Neural cell (in vitro differentiated cells): ENCODE data around the gene INS.

ENCODE experiments used
- EP300 ChIP-seq: fragments of 450-650 bp; conservative IDR thresholded peaks from 2 replicates; pipeline ENCODE4 v1.6.1; 2014; ENCODE audit warnings: antibody characterized with exemption, mild to moderate bottlenecking, moderate library complexity; ENCODE audit not compliant: poor library complexity, severe bottlenecking
- EZH2 ChIP-seq: fragments of 200-600, 300-800 bp; shearing (Covaris generic), sonication (generic); IDR thresholded peaks from 2 replicates; pipeline ENCODE4 v1.6.1; 2014; ENCODE audit warnings: antibody characterized with exemption, low read length, borderline replicate concordance, mild to moderate bottlenecking; ENCODE audit not compliant: insufficient read depth, poor library complexity, severe bottlenecking
- RAD21 ChIP-seq: fragments of 450-650 bp; conservative IDR thresholded peaks from 2 replicates; pipeline ENCODE4 v1.6.1; 2014; ENCODE audit warnings: antibody characterized with exemption, mild to moderate bottlenecking, moderate library complexity
- REST ChIP-seq: IDR thresholded peaks from 2 replicates; pipeline ENCODE4 v1.6.1; 2012; ENCODE audit warnings: borderline replicate concordance
- SMC3 ChIP-seq: fragments of 450-650 bp; conservative IDR thresholded peaks from 2 replicates; pipeline ENCODE4 v1.6.1; 2014; ENCODE audit warnings: antibody characterized with exemption, mild to moderate bottlenecking, moderate library complexity; ENCODE audit not compliant: poor library complexity
- TAF1 ChIP-seq: IDR thresholded peaks from 2 replicates; pipeline ENCODE4 v1.6.1; 2012; ENCODE audit warnings: low read depth
- TF ChIP-seq, protein P1 (sequence below): fragments of 450-650 bp; IDR thresholded peaks from 2 replicates; pipeline ENCODE4 v1.5.1; 2014; ENCODE audit warnings: antibody characterized with exemption, mild to moderate bottlenecking, moderate library complexity; ENCODE audit not compliant: poor library complexity, severe bottlenecking

DNA sequence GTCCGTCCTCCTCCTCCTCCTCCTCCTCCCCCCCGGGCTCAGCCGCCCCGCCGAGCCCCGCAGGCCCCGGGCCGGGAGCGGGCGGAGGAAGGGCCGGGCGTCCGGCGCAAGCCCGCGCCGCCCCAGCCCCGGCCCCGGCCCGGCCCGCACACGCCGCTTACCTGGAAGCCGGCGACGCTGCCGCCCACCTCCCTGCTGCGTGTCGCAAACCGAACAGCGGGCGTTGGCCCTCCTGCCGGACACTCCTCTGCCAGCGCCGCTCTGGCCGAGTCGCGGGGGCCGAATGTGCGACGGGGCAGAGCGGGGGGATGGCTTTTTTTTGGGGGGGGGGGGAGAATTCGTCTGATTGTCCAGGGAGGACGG lies 23.0 kb downstream of the INS start:
- TF ChIP-seq, protein P1, sequence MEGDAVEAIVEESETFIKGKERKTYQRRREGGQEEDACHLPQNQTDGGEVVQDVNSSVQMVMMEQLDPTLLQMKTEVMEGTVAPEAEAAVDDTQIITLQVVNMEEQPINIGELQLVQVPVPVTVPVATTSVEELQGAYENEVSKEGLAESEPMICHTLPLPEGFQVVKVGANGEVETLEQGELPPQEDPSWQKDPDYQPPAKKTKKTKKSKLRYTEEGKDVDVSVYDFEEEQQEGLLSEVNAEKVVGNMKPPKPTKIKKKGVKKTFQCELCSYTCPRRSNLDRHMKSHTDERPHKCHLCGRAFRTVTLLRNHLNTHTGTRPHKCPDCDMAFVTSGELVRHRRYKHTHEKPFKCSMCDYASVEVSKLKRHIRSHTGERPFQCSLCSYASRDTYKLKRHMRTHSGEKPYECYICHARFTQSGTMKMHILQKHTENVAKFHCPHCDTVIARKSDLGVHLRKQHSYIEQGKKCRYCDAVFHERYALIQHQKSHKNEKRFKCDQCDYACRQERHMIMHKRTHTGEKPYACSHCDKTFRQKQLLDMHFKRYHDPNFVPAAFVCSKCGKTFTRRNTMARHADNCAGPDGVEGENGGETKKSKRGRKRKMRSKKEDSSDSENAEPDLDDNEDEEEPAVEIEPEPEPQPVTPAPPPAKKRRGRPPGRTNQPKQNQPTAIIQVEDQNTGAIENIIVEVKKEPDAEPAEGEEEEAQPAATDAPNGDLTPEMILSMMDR, result no peak
- TF ChIP-seq REST, result no peak
- TF ChIP-seq SMC3, result no peak
- no peak for TF ChIP-seq EZH2
- no peak for TF ChIP-seq EP300
- no peak for TF ChIP-seq RAD21
- TF ChIP-seq TAF1, result no peak
